Measurements from ENCODE around the gene RBM17. TPM values are rescaled to one million over a fixed set of nuclear protein-coding genes. Genes with fewer than 3 reads are reported as not detected.

The RBM17 gene
- total RNA-seq, 1 experiment from 2014 or later: 129 TPM

- intact Hi-C loops (cut with micrococcal nuclease): no loop called here
- POLR2A ChIA-PET: no interaction called here
- no peak for TF ChIP-seq FOSL1 (IDR thresholded peaks at IDR 0.05; ENCODE audit: low read depth)
- no peak for TF ChIP-seq ELF1 (IDR thresholded peaks at IDR 0.05; ENCODE audit: borderline replicate concordance, low read depth)
- no peak for TF ChIP-seq POLR2AphosphoS5 (IDR thresholded peaks at IDR 0.05; ENCODE audit: low read depth, low read length)
- no peak for TF ChIP-seq SP1 (IDR thresholded peaks at IDR 0.05; ENCODE audit: low read depth)
- TF ChIP-seq ZFX (IDR thresholded peaks at IDR 0.05): no peak
- no peaks in the 10 kb centered on the region for H3K9me2 ChIP-seq (ENCODE audit: insufficient read depth)
- peaks cover 12 to 29% of the 10 kb centered on the region in 2 experiments; a peak in 3 of 4 replicates for H3K4me1 ChIP-seq (ENCODE audit: control insufficient read depth in 1 of 2, insufficient read depth in 2 of 2, low read length in 2 of 2)
- peak overlapping the region; percentile 92 for H3K4me2 ChIP-seq (ENCODE audit: low read length)
- no peaks in the 10 kb centered on the region for H4K20me1 ChIP-seq (ENCODE audit: insufficient read depth)
- no peaks in the 10 kb centered on the region for H3K9me3 ChIP-seq (ENCODE audit: control insufficient read depth in 1 of 2, insufficient read depth in 1 of 2, low read depth in 1 of 2, low read length in 2 of 2)
- peaks cover 62% of the 10 kb centered on the region for H3K79me2 ChIP-seq (ENCODE audit: insufficient read depth, low read length)
- H3K4me3 ChIP-seq (replicated peaks in 1 of 2; ENCODE audit: low read depth in 1 of 2, low read length in 2 of 2): peak overlapping the region; percentile 65 to 85
- no peaks in the 10 kb centered on the region for H3K27me3 ChIP-seq (ENCODE audit: insufficient read depth, low read length)
- H3K27ac ChIP-seq (ENCODE audit: low read depth, low read length): no peak overlapping the region
- H2AFZ ChIP-seq (ENCODE audit: low read depth, low read length, poor library complexity, severe bottlenecking): no peak overlapping the region
- DNase-seq (ENCODE audit: low read depth, low spot score): no peak
- BruUV-seq (replicated peaks): TSS peak; percentile 44
- H3K9ac ChIP-seq (ENCODE audit: low read length): peak overlapping the region; percentile 89
- RAD21 ChIA-PET (ENCODE audit: low non-redundant PET in 1 of 2, low total read pairs in 2 of 2, uncharacterized antibody in 2 of 2, unreplicated experiment in 2 of 2): interaction anchor here in 1 of 2 experiments (0.6 kb wide), 1 partner anchor 18 kb away, joined by 4 read pairs; no protein-coding TSS in a partner anchor
- CTCF ChIA-PET: no interaction called here
- H3K36me3 ChIP-seq (ENCODE audit: control insufficient read depth in 1 of 2, insufficient read depth in 2 of 2, low read length in 2 of 2): peaks cover 0 to 2% of the 10 kb centered on the region in 2 experiments; a peak in 1 of 4 replicates
- no peak for ATAC-seq
These were observed 57.4 kb downstream of the RBM17 start for GRCh38 chr10:6146013-6146785.

GRCh38 chr10:6146921-6147320 lies 58.1 kb downstream of the RBM17 start:
- Histone ChIP-seq H3K9me2 (ENCODE audit: insufficient read depth) (no peaks in the 10 kb centered on the region), H3K36me3 (ENCODE audit: control insufficient read depth in 1 of 2, insufficient read depth in 2 of 2, low read length in 2 of 2) (peaks cover 0 to 2% of the 10 kb centered on the region in 2 experiments; a peak in 1 of 4 replicates), H3K27me3 (ENCODE audit: insufficient read depth, low read length) (no peaks in the 10 kb centered on the region), H3K4me2 (ENCODE audit: low read length) (no peak overlapping the region), H2AFZ (ENCODE audit: low read depth, low read length, poor library complexity, severe bottlenecking) (no peak overlapping the region), H3K4me3 (replicated peaks in 1 of 2; ENCODE audit: low read depth in 1 of 2, low read length in 2 of 2) (no peak overlapping the region), H4K20me1 (ENCODE audit: insufficient read depth) (no peaks in the 10 kb centered on the region), H3K27ac (ENCODE audit: low read depth, low read length) (no peak overlapping the region), H3K79me2 (ENCODE audit: insufficient read depth, low read length) (peaks cover 69% of the 10 kb centered on the region), H3K4me1 (ENCODE audit: control insufficient read depth in 1 of 2, insufficient read depth in 2 of 2, low read length in 2 of 2) (peaks cover 12 to 29% of the 10 kb centered on the region in 2 experiments; a peak in 3 of 4 replicates), H3K9ac (ENCODE audit: low read length) (no peak overlapping the region), H3K9me3 (ENCODE audit: control insufficient read depth in 1 of 2, insufficient read depth in 1 of 2, low read depth in 1 of 2, low read length in 2 of 2) (no peaks in the 10 kb centered on the region)
- no TSS peak for BruUV-seq (replicated peaks)
- RAD21 ChIA-PET (ENCODE audit: low non-redundant PET in 1 of 2, low total read pairs in 2 of 2, uncharacterized antibody in 2 of 2, unreplicated experiment in 2 of 2): interaction anchor here in 1 of 2 experiments (0.6 kb wide), 1 partner anchor 17 kb away, joined by 4 read pairs; no protein-coding TSS in a partner anchor
- POLR2A ChIA-PET: no interaction called here
- no peak for ATAC-seq
- intact Hi-C loops (cut with micrococcal nuclease): no loop called here
- CTCF ChIA-PET: no interaction called here
- DNase-seq (ENCODE audit: low read depth, low spot score): no peak
- no peak for TF ChIP-seq CBX3 (IDR thresholded peaks at IDR 0.05; ENCODE audit: low read depth)
- TF ChIP-seq RAD21 (IDR thresholded peaks at IDR 0.05; ENCODE audit: low read depth): no peak
- TF ChIP-seq EZH2phosphoT487 (IDR thresholded peaks at IDR 0.05; ENCODE audit: borderline replicate concordance): no peak
- TF ChIP-seq MAX (IDR thresholded peaks at IDR 0.05): no peak
- TF ChIP-seq EZH2 (IDR thresholded peaks at IDR 0.05): no peak

All from HCT116 (cell line).